IMR-90 (cell line): ENCODE measurements around the gene ZNF177. TPM values are rescaled to one million over a fixed set of nuclear protein-coding genes. Genes with fewer than 3 reads are reported as not detected.

Experiments
- ATAC-seq: fragments of 200-7000 bp; cut with Tn5 transposase; 2 replicates; pipeline ENCODE4 v1.9.1; 2020; ENCODE audit warnings: low read depth, mild to moderate bottlenecking, moderate library complexity
- BruUV-seq: library from RNA; stranded (reverse); fragments of 400-500 nt; replicated peaks from 2 replicates; lab custom pipeline; 2021; lab: Mats Ljungman, UMichigan
- CTCF ChIA-PET: fragments of 300-600 bp; formaldehyde crosslinking; extraction: SDS; loops from one replicate; lab custom pipeline; 2021; ENCODE audit warnings: antibody characterized with exemption; lab: Yijun Ruan, JAX
- POLR2A ChIA-PET: fragments of 300-600 bp; sonication (Branson Sonifier 250); formaldehyde crosslinking; loops from one replicate; lab custom pipeline; 2022; ENCODE audit warnings: antibody characterized with exemption; ENCODE audit not compliant: unreplicated experiment; lab: Charles Lee
- DNase-seq: peaks from one replicate; pipeline ENCODE4 v3.0.0; 2013
- H2AFZ ChIP-seq: replicated peaks from 2 replicates; pipeline ENCODE3; 2013; ENCODE audit warnings: low read length, mild to moderate bottlenecking; ENCODE audit not compliant: poor library complexity
- H2AK5ac ChIP-seq: 2 replicates; pipeline ENCODE4 v1.6.1; 2013; ENCODE audit warnings: low read depth, low read length, inconsistent platforms
- H2AK9ac ChIP-seq: replicated peaks from 2 replicates; pipeline ENCODE3; 2013; ENCODE audit warnings: mild to moderate bottlenecking, low read depth, low read length, moderate library complexity; ENCODE audit not compliant: poor library complexity
- H2BK120ac ChIP-seq: 2 replicates; pipeline ENCODE4 v1.6.1; 2013; ENCODE audit warnings: low read depth, low read length, inconsistent platforms
- H2BK15ac ChIP-seq: 3 replicates; pipeline ENCODE4 v1.6.1; 2013; ENCODE audit warnings: low read depth, low read length, inconsistent platforms
- H2BK20ac ChIP-seq: 2 replicates; pipeline ENCODE4 v1.6.1; 2013; ENCODE audit warnings: low read depth, mild to moderate bottlenecking, inconsistent platforms, low read length, moderate library complexity
- H2BK5ac ChIP-seq: 2 replicates; pipeline ENCODE4 v1.6.1; 2013; ENCODE audit warnings: mild to moderate bottlenecking, low read depth, low read length, inconsistent platforms; ENCODE audit not compliant: poor library complexity, severe bottlenecking
- H3K14ac ChIP-seq: replicated peaks from 2 replicates; pipeline ENCODE4 v1.6.1; 2013; ENCODE audit warnings: low read depth, low read length, inconsistent platforms
- H3K18ac ChIP-seq: 2 replicates; pipeline ENCODE4 v1.6.1; 2013; ENCODE audit warnings: low read depth, low read length, control low read depth
- H3K23ac ChIP-seq: 2 replicates; pipeline ENCODE4 v1.6.1; 2013; ENCODE audit warnings: low read depth, low read length, inconsistent platforms
- H3K27ac ChIP-seq: 2 replicates; pipeline ENCODE4 v1.5.1; 2013; ENCODE audit warnings: mild to moderate bottlenecking, control low read depth, low read length; ENCODE audit not compliant: insufficient read depth
- H3K27me3 ChIP-seq: 2 replicates; pipeline ENCODE4 v1.6.1; 2013; ENCODE audit warnings: low read length; ENCODE audit not compliant: control insufficient read depth, insufficient read depth
- H3K36me3 ChIP-seq: 2 replicates; pipeline ENCODE4 v1.6.1; 2013; ENCODE audit warnings: low read length, mixed read lengths; ENCODE audit not compliant: control insufficient read depth, insufficient read depth
- H3K4ac ChIP-seq: 2 replicates; pipeline ENCODE4 v1.6.1; 2013; ENCODE audit warnings: low read depth, low read length, inconsistent platforms
- H3K4me1 ChIP-seq: 2 replicates; pipeline ENCODE4 v1.6.1; 2013; ENCODE audit warnings: low read length, mixed read lengths; ENCODE audit not compliant: control insufficient read depth, insufficient read depth
- H3K4me2 ChIP-seq: 2 replicates; pipeline ENCODE4 v1.6.1; 2013; ENCODE audit warnings: low read depth, mild to moderate bottlenecking, control low read depth, low read length, moderate library complexity
- H3K4me3 ChIP-seq: 2 replicates; pipeline ENCODE4 v1.5.1; 2013; ENCODE audit warnings: low read depth, mild to moderate bottlenecking, control low read depth, low read length, moderate library complexity; ENCODE audit not compliant: insufficient read depth
- H3K56ac ChIP-seq: 2 replicates; pipeline ENCODE4 v1.6.1; 2013; ENCODE audit warnings: low read length, inconsistent platforms; ENCODE audit not compliant: insufficient read depth; ENCODE audit errors: extremely low read depth
- H3K79me1 ChIP-seq, 2 experiments: 2 replicates each; pipeline ENCODE4 v1.6.1; 2013; ENCODE audit warnings: low read length in 2 of 2, inconsistent platforms in 1 of 2, low read depth in 1 of 2
- H3K9ac ChIP-seq: 2 replicates; pipeline ENCODE4 v1.6.1; 2013; ENCODE audit warnings: low read depth, low read length, control low read depth
- H3K9me1 ChIP-seq: 2 replicates; pipeline ENCODE4 v1.6.1; 2013; ENCODE audit warnings: low read length, inconsistent platforms; ENCODE audit not compliant: insufficient read depth
- H3K9me3 ChIP-seq: 2 replicates; pipeline ENCODE4 v1.6.1; 2013; ENCODE audit warnings: low read length; ENCODE audit not compliant: control insufficient read depth, insufficient read depth
- H4K20me1 ChIP-seq: 2 replicates; pipeline ENCODE4 v1.6.1; 2013; ENCODE audit warnings: low read length, inconsistent platforms; ENCODE audit not compliant: insufficient read depth
- H4K5ac ChIP-seq: 2 replicates; pipeline ENCODE4 v1.6.1; 2013; ENCODE audit warnings: mild to moderate bottlenecking, low read depth, low read length, control low read depth
- H4K8ac ChIP-seq, 2 experiments: 2 replicates each; pipeline ENCODE4 v1.6.1; 2013; ENCODE audit warnings: low read depth in 2 of 2, low read length in 2 of 2, control low read depth in 1 of 2, inconsistent platforms in 1 of 2
- H4K91ac ChIP-seq: 2 replicates; pipeline ENCODE4 v1.6.1; 2013; ENCODE audit warnings: low read depth, low read length, inconsistent platforms; ENCODE audit not compliant: insufficient read depth
- MAFK ChIP-seq: IDR thresholded peaks from 2 replicates; pipeline ENCODE4 v1.6.1; 2012; ENCODE audit warnings: low read depth, low read length, improper control_type of control experiment
- MXI1 ChIP-seq: IDR thresholded peaks from 2 replicates; pipeline ENCODE4 v1.6.1; 2012; ENCODE audit warnings: low read depth, mild to moderate bottlenecking, low read length, moderate library complexity, borderline replicate concordance
- RCOR1 ChIP-seq: IDR thresholded peaks from 2 replicates; pipeline ENCODE4 v1.6.1; 2012; ENCODE audit warnings: mild to moderate bottlenecking, low read length, improper control_type of control experiment; ENCODE audit not compliant: insufficient replicate concordance
- WGBS, 2 experiments: methylation state at CpG; one replicate each; pipeline versions ENCODE4 v1.1.5 to v1.1.7; 2013; ENCODE audit warnings: missing lambda C conversion rate in 2 of 2; ENCODE audit not compliant: insufficient read length in 1 of 2; ENCODE audit errors: extremely low coverage in 2 of 2; 5-methylcytosine and 5-hydroxymethylcytosine counted together
- dilution Hi-C: fragments of 300-500 bp; cut with HindIII; formaldehyde crosslinking; loops from one replicate; pipeline ENCODE4 v1.14.3; 2018; ENCODE audit warnings: low sequenced_read_pairs; ENCODE audit not compliant: unreplicated experiment
- in situ Hi-C: fragments of 300-500 bp; cut with MboI; formaldehyde crosslinking; loops from 3 replicates; pipeline ENCODE4 v1.14.3; 2019; ENCODE audit warnings: low sequenced_read_pairs, inconsistent platforms, mixed read lengths
- intact Hi-C: fragments of 100-400 bp; cut with micrococcal nuclease; formaldehyde crosslinking; loops from 2 replicates; pipeline ENCODE4 v1.10.0; 2022
- polyA plus RNA-seq, 3 experiments: library from polyadenylated mRNA; depleted of rRNA; stranded (reverse); fragments of >200 nt; gene quantifications; 2 replicates each; pipeline ENCODE4 v1.2.3, GENCODE V29; 2012; ENCODE audit warnings: low replicate concordance in 1 of 3
- total RNA-seq: library from RNA; depleted of rRNA; stranded (reverse); fragments of >200 nt; gene quantifications from 2 replicates; pipeline ENCODE4 v1.2.3, GENCODE V29; 2012

Gene ZNF177
- total and polyA plus RNA-seq, 2 of the 4 experiments (the other 2 are of a cell fraction) = 0.87 to 1.1 TPM

DNA sequence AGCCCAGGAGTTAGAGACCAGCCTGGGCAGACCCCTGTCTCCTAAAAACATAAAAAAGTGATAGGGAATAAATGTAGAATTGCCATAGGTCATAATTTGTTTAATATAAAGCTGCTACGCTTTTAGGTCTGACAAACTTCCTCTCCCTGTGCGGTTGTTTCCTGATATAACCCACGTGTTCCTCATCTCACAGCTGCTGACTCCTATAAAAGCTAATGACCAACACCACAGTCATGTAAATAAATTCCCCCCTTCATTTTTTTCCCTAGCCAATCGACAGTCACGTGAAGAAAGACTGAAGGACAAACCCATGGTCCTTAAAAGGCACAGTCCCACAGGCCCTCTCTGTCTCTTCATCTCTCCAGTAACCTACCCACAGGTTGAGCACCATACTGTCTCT, 45.0 kb downstream of the ZNF177 start:
- Histone ChIP-seq H3K9me3 (peaks cover 37% of the 10 kb centered on the region), H4K20me1 (no peaks in the 10 kb centered on the region), H2BK20ac (no peak overlapping the region), H3K79me1 (peaks cover 9 to 12% of the 10 kb centered on the region in 2 experiments; a peak in 3 of 4 replicates), H3K9ac (no peak overlapping the region), H2BK15ac (no peak overlapping the region), H3K23ac (no peak overlapping the region), H3K27me3 (no peaks in the 10 kb centered on the region), H2BK5ac (no peak overlapping the region), H4K91ac (no peak overlapping the region), H3K4me2 (no peak overlapping the region), H3K4me3 (no peak overlapping the region; the same call in 1 of the 2 replicates), H3K56ac (no peak overlapping the region), H2AK5ac (no peak overlapping the region), H3K14ac (no peak overlapping the region), H3K36me3 (peaks cover 8% of the 10 kb centered on the region), H2AK9ac (peak overlapping the region; percentile 23), H3K27ac (no peak overlapping the region), H3K18ac (no peak overlapping the region), H3K4ac (no peak overlapping the region), H2AFZ (no peak overlapping the region), H2BK120ac (no peak overlapping the region), H4K5ac (no peak overlapping the region), H3K9me1 (no peaks in the 10 kb centered on the region), H3K4me1 (no peaks in the 10 kb centered on the region), H4K8ac (peak overlapping the region in 1 of 2 experiments; percentile 90; a peak in 1 of 4 replicates)
- in situ Hi-C loops (no loop called here), intact Hi-C loops (loop anchor here (5.0 kb wide), 1 partner anchor 384 kb away; no protein-coding TSS in a partner anchor), dilution Hi-C loops (no loop called here)
- WGBS, 2 experiments = 92% methylated on average over 2 of the region's 5 CpGs; no CpG with 5 or more reads in 1 of the 2 experiments
- CTCF ChIA-PET = no interaction called here
- POLR2A ChIA-PET = no interaction called here
- ATAC-seq (no peak), DNase-seq (no peak)
- TF ChIP-seq RCOR1 = no peak
- no peak for TF ChIP-seq MXI1
- TF ChIP-seq MAFK = no peak
- no TSS peak for BruUV-seq
